Measurements from ENCODE around the gene CCT6A. TPM values are rescaled to one million over a fixed set of nuclear protein-coding genes. Genes with fewer than 3 reads are reported as not detected.
"Not testable (repeated sequence)": the region's sequence is repeated elsewhere in the genome, so short reads cannot be mapped to it uniquely, and the experiment has no call there.

The CCT6A gene, protein sequence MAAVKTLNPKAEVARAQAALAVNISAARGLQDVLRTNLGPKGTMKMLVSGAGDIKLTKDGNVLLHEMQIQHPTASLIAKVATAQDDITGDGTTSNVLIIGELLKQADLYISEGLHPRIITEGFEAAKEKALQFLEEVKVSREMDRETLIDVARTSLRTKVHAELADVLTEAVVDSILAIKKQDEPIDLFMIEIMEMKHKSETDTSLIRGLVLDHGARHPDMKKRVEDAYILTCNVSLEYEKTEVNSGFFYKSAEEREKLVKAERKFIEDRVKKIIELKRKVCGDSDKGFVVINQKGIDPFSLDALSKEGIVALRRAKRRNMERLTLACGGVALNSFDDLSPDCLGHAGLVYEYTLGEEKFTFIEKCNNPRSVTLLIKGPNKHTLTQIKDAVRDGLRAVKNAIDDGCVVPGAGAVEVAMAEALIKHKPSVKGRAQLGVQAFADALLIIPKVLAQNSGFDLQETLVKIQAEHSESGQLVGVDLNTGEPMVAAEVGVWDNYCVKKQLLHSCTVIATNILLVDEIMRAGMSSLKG
- 100 to 1,000 TPM; 190 to 216 (median 206) TPM for polyA plus RNA-seq (ENCODE audit: insufficient read depth in 1 of 5, insufficient read length in 5 of 5, low replicate concordance in 1 of 5)
- long read RNA-seq, donor 1, transcript CCT6A-204 (2 exons, 745 nt), result minor isoform, 10 of 139 reads
- long read RNA-seq, donor 1, transcript CCT6A-201 (14 exons, 2,719 nt), result major isoform, 48 of 139 reads
- long read RNA-seq, donor 1, partial matches to known transcripts, result 77 of 139 reads
- long read RNA-seq, donor 1, other reads (novel, unspliced or antisense), result 0 of 139 reads
- long read RNA-seq, donor 2, transcript CCT6A-201 (14 exons, 2,719 nt), result major isoform, 25 of 57 reads
- long read RNA-seq, donor 2, partial matches to known transcripts, result 28 of 57 reads
- long read RNA-seq, donor 2, other reads (novel, unspliced or antisense), result 0 of 57 reads
- long read RNA-seq, donor 3, transcript CCT6A-201 (14 exons, 2,719 nt), result major isoform, 34 of 107 reads
- long read RNA-seq, donor 3, transcript CCT6A-204 (2 exons, 745 nt), result minor isoform, 5 of 107 reads
- long read RNA-seq, donor 3, partial matches to known transcripts, result 65 of 107 reads
- long read RNA-seq, donor 3, other reads (novel, unspliced or antisense), result 0 of 107 reads
- long read RNA-seq, donor 4, transcript CCT6A-201 (14 exons, 2,719 nt), result major isoform, 20 of 82 reads
- long read RNA-seq, donor 4, transcript CCT6A-204 (2 exons, 745 nt), result minor isoform, 6 of 82 reads
- long read RNA-seq, donor 4, transcript CCT6A-209 (3 exons, 411 nt), result minor isoform, 6 of 82 reads
- long read RNA-seq, donor 4, partial matches to known transcripts, result 50 of 82 reads
- long read RNA-seq, donor 4, other reads (novel, unspliced or antisense), result 0 of 82 reads
- long read RNA-seq, donor 5, transcript CCT6A-204 (2 exons, 745 nt), result minor isoform, 9 of 148 reads
- long read RNA-seq, donor 5, transcript CCT6A-201 (14 exons, 2,719 nt), result major isoform, 36 of 148 reads
- long read RNA-seq, donor 5, partial matches to known transcripts, result 96 of 148 reads
- long read RNA-seq, donor 5, other reads (novel, unspliced or antisense), result 0 of 148 reads
- long read RNA-seq, donor 6, transcript CCT6A-204 (2 exons, 745 nt), result minor isoform, 12 of 129 reads
- long read RNA-seq, donor 6, transcript CCT6A-201 (14 exons, 2,719 nt), result major isoform, 49 of 129 reads
- long read RNA-seq, donor 6, partial matches to known transcripts, result 64 of 129 reads
- long read RNA-seq, donor 6, other reads (novel, unspliced or antisense), result 0 of 129 reads
- long read RNA-seq, donor 7, transcript CCT6A-204 (2 exons, 745 nt), result minor isoform, 13 of 53 reads
- long read RNA-seq, donor 7, transcript CCT6A-201 (14 exons, 2,719 nt), result major isoform, 26 of 53 reads
- long read RNA-seq, donor 7, partial matches to known transcripts, result 12 of 53 reads
- long read RNA-seq, donor 7, other reads (novel, unspliced or antisense), result 0 of 53 reads
- long read RNA-seq, donor 8, transcript CCT6A-201 (14 exons, 2,719 nt), result major isoform, 17 of 34 reads
- long read RNA-seq, donor 8, partial matches to known transcripts, result 14 of 34 reads
- long read RNA-seq, donor 8, other reads (novel, unspliced or antisense), result 0 of 34 reads

DNA sequence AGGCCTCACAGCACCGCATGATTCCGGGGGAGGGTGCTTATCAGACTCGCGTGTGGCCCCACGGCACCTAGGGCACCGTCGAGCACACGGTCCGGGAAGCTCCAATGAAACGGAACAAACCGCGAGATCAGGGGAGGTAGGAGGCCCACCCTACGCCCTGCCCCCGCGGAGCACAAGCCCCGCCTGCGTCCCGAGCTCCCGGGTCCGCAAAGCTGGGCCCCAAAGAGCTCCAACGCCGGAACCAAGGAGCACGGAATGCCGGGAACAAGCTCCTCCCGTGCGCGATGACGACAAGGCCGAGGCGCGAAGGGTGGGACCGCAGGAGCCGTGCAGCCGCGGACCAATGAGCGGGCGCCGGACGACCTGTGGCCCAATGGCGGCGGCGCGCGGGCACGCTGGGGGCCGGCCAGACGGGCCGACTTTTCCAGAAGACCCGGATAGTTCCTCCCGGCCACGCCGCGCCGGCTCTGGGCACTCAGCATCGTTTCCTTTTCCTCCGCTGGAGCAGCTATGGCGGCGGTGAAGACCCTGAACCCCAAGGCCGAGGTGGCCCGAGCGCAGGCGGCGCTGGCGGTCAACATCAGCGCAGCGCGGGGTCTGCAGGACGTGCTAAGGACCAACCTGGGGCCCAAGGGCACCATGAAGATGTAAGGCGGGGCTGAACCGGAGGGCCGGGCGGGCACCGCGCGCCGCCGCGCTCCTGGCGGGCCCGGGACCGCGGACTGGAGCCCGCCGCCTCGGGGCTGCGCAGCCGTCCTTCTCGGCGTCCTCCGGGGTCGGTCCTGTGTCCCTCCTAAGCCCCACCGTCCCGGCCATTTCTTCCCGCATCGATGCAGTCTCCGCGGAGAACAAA, at the start of gene CCT6A, which contains the start of gene PSPH:
Gene CCT6A (plus strand): TSS at position 427 of the 853 bp plus-strand sequence. CDS start 84 bp downstream, at position 511.
Gene PSPH (minus strand): TSS at position 106 of the 853 bp plus-strand sequence. CDS start 30,232 bp downstream, outside the sequence.
- DNase-seq, result peak; percentile 98

DNA sequence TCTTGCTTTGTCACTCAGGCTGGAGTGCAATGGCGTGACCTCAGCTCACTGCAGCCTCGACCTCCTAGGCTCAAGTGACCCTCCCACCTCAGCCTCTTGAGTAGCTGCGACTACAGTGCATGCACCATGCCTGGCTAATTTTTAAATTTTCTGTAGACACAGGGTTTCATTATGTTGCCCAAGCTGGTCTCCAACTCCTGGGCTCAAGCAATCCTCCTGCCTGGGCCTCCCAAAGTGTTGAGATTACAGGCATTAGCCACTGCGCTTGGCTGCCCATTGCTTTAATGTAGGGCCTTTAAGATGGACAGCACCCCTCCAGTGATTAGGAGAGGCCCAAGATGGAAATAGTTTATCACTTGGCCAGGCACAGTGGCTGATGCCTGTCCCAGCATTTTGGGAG, 47.8 kb upstream of the CCT6A start:
- DNase-seq, result no peak

DNA sequence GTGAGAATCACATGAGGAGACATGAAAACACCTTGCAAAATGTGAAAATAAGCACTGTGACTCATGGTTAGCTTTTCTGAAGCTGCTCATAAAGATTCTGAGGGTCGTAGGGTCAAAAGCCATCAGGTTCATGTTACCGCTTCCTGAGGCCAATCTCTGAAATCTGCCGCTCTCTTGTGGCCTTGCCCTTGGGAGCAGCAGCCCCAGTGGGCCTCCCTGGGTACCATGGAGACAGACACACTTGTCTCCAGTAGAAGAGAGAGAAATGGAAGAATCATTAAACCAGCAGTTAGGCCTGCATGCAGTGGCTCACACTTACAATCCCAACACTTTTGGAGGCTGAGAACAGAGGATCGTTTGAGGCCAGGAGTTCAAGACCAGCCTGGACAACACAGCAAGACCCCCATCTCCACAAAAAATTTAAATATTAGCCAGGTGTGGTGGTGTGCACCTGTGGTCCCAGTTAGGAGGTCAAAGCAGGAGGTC, 44.4 kb upstream of the CCT6A start:
- DNase-seq, result no peak

DNA sequence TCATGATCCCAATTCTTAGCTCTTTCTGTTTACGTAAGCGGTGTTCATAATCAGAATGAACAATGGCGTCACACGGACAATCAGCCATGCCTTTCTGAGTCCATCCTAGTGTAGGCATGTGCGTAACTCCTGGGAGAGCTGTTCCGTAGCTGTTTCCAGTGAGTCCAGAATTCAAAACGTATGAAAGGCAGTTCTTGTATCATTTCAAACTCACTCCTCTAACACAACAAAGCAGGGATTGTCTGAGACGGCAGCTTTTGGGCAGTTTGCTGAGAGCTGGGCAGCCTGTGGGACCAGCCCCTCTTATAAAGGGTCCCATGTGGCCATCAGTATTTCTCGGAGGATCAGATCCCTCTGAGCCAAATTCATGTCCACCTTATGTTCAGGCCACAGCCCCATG, 43.7 kb upstream of the CCT6A start:
- DNase-seq, result no peak

DNA sequence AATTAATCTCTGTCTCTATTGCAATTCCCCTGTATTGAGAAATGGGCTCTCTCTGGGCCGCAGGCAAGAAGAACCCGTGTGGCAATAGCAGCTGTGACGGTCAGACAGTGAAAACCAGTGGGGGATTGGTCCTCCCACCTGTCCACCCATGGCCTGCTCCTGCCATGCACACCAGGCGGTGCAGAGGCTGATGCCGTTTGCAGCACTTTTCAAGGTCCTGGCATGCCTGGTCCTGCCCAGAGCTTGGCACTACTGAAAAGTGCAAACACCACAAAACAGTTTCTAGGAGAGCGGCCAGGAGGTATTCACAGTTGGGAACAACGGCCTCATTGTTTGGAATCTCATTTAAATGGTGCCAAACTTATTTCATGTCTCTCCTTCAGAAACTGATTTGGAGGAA, 41.9 kb upstream of the CCT6A start:
- DNase-seq, result no peak

DNA sequence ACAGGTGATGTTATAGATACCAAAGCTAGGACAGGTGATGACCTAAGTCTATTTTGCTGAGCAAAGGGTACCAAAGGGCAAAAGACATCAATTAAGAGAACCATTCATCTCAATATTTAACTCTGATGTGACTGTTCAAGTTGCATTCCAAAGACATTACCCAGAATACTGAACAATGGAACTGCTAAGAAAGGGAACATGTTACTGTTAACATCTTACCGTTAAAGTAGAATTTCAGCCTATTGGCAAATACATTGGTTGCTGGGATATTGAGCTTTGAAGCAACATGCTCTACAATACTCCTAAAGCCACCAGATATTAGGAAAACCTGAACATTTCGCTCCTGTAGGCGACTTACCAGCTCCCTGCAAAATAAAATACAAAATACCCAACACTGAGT, 34.5 kb upstream of the CCT6A start:
- DNase-seq, result not testable (repeated sequence)

DNA sequence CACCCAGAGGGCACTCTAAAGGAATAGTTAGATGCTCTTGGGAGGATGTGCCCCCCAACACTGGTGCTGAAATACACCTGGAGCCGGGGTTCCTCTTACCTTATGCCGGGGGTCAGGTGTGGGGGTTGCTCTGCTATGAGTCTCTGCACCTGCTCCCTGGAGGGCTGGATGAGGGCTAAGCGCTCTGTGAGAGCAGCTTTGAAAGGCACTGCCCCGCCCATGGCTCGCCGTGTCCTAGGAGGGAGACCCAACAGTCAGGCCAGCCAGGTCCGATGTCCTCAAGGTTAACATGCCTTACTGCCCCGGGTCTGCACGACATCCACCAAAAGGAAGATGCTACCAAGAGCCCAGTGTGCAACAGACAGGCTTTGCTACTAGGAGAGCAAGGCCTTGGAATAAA, 32.1 kb upstream of the CCT6A start:
- DNase-seq, result no peak

DNA sequence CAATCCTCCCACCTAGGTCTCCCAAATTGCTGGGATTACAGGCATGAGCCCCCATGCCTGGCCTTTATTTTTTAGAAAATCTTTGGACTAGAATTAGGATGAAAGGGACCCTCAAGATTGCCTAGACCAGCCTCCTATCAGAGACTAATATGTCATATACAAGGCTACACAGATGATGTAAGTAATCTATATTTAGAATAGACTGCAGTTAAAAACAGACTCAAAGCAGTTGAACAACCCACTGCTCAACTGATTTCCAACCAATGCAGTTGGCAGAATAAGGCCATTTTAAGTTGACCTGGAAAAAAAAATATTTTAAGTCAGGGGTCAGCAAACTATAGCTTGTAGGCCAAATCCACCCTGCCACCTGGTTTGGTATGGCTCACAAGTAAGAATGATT, 28.1 kb upstream of the CCT6A start:
- DNase-seq, result no peak

DNA sequence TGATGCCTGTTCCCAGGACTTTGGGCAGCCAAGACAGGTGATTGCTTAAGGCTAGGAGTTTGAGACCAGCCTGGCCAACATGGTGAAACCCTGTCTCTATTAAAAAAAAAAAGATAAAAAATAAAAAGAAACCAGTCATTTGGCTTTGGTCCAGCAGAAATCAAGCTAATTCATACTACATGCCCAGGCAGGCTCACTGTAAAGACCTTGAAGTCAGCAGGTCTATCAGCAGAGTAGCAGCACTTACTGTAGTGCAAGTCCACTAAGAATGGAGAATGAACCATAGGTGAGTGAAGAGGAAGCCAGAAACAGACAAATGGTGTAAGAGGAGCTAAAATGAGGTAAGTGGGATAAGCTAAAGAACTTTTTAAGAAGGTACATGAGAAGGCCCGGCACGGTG, 25.0 kb upstream of the CCT6A start:
- no peak for DNase-seq

DNA sequence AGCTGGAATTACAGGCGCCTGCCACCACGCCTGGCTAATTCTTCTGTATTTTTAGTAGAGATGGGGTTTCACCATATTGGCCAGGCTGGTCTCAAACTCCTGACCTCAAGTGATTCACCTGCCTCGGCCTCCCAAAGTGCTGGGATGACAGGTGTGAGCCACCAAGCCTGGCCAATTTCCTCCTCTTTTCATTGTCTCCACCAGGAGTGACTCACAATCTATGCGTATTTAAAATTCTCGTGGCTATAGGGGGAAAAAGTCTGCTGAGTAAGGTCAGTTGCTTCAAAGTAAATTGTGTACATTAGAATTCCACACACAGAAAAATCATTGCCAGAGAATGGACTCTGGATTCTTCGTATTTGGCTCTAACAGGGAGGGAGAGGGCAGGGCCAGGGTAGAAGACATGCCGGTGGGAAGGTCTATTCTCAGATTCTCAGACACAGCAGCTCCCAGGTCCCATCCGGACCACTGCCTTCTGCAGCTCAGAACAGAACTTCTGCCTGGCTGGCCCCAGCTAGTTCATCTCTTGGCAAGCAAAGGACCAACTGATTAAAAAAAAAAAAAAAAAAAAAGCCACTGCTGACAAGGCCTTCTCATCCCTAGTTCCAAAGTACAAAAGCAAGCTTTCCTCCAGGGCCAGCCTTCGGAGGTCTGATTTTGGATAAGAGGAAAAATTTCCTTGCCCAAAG, 22.5 kb upstream of the CCT6A start:
- no peak for DNase-seq

DNA sequence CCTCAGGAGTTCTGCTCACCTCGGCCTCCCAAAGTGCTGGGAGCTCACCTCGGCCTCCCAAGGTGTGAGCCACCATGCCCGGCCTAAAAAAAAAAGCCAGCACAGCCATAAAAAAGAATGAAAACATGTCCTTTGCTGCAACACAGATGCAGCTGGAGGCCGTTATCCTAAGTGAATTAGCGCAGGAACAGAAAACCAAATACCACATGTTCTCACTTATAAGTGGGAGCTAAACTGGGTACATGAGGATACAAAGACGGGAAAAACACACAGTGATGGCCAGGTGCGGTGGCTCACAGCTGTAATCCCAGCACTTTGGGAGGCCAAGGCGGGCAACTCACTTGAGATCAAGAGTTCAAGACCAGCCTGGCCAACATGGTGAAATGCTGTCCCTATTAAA, 21.2 kb upstream of the CCT6A start:
- DNase-seq, result no peak

DNA sequence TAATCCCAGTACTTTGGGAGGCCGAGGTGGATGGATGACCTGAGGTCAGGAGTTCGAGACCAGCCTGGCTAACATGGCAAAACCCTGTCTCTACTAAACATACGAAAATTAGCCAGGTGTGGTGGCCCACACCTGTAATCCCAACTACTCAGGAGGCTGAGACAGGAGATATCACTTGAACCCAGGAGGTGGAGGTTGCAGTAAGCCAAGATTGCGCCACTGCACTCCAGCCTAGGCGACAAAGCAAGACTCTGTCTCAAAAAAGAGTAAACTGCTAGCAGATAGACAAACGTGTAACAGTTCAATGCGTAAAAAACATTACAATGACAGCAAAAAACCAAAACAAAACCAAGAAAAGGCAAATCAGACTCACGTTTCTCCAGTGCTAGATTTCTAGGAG, 20.0 kb upstream of the CCT6A start:
- DNase-seq, result not testable (repeated sequence)

DNA sequence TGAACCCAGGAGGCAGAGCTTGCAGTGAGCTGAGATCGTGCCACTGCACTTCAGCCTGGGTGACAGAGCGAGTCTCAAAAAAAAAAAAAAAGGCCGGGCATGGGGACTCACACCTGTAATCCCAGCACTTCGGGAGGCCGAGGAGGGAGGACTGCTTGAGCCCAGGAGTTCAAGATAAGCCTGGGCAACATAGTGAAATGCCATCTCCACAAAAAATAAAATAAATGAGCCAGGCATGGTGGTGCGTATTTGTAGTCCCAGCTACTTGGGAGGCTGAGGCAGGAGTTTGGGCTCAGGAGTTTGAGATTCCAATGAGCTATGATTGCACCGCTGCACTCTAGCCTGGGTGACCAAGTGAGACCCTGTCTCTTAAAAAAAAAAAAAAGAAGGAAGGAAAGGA, 19.0 kb upstream of the CCT6A start:
- not testable (repeated sequence) for DNase-seq

DNA sequence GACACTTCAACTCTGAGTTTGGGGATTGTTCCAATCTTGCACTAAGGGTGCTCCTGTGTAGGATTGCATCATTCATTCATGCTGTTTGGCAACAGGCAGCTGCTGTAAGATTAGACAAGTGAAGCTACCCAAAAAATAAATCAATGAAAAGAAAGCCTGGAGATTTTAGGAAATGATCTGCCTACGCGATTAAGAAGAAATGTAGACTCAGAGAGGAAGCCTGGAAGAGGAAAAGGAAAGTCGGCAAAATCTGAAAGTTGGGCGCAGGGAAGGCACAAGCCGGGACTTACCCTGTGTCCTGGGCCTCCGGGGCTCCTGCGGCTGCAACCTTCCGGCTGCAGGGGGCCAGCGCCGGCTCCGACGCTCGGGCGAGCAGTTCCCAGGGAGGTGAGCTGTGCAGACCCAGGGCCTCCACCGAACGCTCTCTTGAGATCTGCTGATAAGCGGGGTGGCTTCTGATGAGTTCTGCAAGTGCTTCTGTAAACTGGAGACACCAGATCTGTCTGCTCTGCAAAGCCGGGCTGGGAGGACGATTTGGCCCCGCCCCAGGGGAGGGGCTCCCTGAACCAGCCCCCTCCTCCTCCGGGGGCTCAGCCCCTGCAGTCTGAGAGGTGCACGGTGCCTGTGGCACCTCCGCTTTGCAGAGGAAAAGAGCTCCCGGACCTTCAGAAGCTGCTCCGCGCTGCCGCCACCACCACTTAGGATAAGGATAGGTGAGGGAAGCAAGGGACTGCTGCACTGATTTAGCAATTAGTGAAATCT, 17.7 kb upstream of the CCT6A start:
- peak; percentile 47 to 55 for DNase-seq

DNA sequence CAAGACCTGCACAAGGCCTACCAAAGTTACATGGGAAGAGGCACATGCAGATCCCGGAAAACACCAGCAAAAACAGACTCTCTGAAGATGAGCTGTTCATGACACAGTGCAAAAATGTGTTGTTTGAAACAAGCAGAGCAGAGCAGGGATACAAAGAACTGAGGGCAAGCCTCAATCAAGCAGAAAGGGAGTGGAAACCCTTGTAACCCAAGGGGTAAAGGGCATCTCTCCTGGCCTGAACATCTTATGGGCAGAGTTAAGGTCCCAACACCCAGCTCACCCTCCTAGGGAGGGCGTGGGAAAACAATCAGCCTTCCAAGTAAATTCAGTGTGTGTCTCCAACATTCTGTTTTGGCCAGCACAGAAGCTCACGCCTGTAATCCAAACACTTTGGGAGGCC, 10.8 kb upstream of the CCT6A start:
- no peak for DNase-seq

DNA sequence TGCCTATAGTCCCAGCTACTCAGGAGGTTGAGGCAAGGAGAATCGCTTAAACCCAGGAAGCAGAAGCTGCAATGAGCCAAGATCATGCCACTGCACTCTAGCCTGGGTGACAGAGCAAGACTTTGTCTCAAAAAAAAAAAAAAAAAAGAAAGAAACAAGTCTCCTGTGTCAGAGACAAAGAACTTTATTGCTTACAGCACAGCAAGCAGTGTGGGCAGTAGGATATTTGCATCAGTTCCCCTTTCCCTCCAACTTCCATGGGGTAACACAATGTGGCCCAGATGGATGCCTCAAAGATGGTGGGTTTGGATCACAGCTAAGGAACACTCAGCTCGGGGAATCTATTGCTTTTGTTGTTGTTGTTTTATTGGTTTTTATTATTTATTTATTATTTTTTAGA, 5.8 kb upstream of the CCT6A start:
- not testable (repeated sequence) for DNase-seq

DNA sequence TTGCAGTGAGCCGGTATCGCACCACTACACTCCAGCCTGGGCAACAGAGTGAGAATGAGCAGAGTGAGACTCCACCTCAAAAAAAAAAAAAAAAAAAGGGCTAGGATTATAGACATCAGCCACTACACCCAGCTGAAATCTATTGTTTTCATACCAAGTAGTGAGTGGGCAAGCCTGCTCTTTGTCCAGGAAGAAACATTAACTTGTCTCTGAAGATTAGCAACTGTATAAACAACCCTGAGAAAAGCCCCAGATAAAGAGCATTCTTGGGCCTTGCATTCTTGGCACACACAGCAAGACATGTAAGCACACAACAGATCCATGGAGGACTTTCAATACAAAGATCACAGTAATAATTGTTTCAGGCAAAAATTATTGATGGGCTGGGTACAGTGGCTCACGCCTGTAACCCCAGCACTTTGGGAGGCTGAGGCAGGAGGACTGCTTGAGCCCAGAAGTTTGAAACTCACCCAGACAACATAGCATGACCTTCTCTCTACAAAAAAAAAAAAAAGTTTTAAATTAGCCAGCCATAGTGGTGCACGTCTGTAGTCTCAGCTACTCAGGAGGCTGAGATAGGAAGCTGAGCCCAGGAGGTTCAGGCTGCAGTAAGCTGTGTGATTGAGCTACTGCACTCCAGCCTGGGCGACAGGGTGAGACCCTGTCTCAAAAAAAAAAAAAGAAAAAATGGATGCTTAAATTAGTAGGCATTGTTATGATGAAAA, 4.7 kb upstream of the CCT6A start:
- DNase-seq, result peak; percentile 37 to 42
